Fibroblast of lung (primary cell): ENCODE data around the gene ADSS2.

ENCODE experiments used
- EZH2 ChIP-seq: IDR thresholded peaks from 2 replicates; pipeline ENCODE4 v1.5.1; 2012; ENCODE audit warnings: low read length, control low read depth, mild to moderate bottlenecking; ENCODE audit errors: missing control alignments
- TF ChIP-seq, protein P1 (sequence below), 2 donors: IDR thresholded peaks in 1 of 2; conservative IDR thresholded peaks in 1 of 2; 1 replicate in 1 of 2; 2 replicates in 1 of 2; pipeline ENCODE4 v1.5.1; 2011 to 2012; ENCODE audit warnings: low read length in 2 of 2, control low read depth in 1 of 2, inconsistent platforms in 1 of 2, low read depth in 1 of 2, mild to moderate bottlenecking in 1 of 2

- TF ChIP-seq, protein P1, sequence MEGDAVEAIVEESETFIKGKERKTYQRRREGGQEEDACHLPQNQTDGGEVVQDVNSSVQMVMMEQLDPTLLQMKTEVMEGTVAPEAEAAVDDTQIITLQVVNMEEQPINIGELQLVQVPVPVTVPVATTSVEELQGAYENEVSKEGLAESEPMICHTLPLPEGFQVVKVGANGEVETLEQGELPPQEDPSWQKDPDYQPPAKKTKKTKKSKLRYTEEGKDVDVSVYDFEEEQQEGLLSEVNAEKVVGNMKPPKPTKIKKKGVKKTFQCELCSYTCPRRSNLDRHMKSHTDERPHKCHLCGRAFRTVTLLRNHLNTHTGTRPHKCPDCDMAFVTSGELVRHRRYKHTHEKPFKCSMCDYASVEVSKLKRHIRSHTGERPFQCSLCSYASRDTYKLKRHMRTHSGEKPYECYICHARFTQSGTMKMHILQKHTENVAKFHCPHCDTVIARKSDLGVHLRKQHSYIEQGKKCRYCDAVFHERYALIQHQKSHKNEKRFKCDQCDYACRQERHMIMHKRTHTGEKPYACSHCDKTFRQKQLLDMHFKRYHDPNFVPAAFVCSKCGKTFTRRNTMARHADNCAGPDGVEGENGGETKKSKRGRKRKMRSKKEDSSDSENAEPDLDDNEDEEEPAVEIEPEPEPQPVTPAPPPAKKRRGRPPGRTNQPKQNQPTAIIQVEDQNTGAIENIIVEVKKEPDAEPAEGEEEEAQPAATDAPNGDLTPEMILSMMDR (conservative IDR thresholded peaks at IDR 0.05 in 1 of 2, IDR thresholded peaks at IDR 0.05 in 1 of 2; ENCODE audit: low read depth in 1 of 2, low read length in 2 of 2): no peak
- TF ChIP-seq EZH2: no peak
Observed at GRCh38 chr1:244448279-244449036, 3.3 kb downstream of the ADSS2 start.
